GM19455 (cell line): Measurements from ENCODE around the gene SAP25.
"Not testable (repeated sequence)": the region's sequence is repeated elsewhere in the genome, so short reads cannot be mapped to it uniquely, and the experiment has no call there.

Experiments used
- ATAC-seq: cut with Tn5 transposase; IDR thresholded peaks from one replicate; pipeline ENCODE4 v1.9.1; 2021; ENCODE audit not compliant: unreplicated experiment

SAP25 gene

GRCh38 chr7:100562195-100563099 lies 11.3 kb downstream of the SAP25 start:
- no peak for ATAC-seq

- ATAC-seq: no peak
These were observed 12.1 kb downstream of the SAP25 start for GRCh38 chr7:100561491-100562194.

GRCh38 chr7:100559127-100559526 lies 14.6 kb downstream of the SAP25 start:
- ATAC-seq: no peak

GRCh38 chr7:100556541-100556940 lies 17.2 kb downstream of the SAP25 start:
- no peak for ATAC-seq

GRCh38 chr7:100555701-100556100 lies 18.0 kb downstream of the SAP25 start:
- ATAC-seq: no peak

- no peak for ATAC-seq
These were observed 20.7 kb downstream of the SAP25 start for GRCh38 chr7:100553032-100553431.

- no peak for ATAC-seq
These were observed 21.2 kb downstream of the SAP25 start for GRCh38 chr7:100552532-100552931.

- ATAC-seq: not testable (repeated sequence)
These were observed 25.3 kb downstream of the SAP25 start for GRCh38 chr7:100548446-100548845.

- no peak for ATAC-seq
These were observed 25.8 kb downstream of the SAP25 start for GRCh38 chr7:100547872-100548271.

GRCh38 chr7:100546926-100547800 lies 26.5 kb downstream of the SAP25 start:
- no peak for ATAC-seq

- peak; percentile 43 for ATAC-seq
These were observed 27.4 kb downstream of the SAP25 start for GRCh38 chr7:100546129-100546925.

GRCh38 chr7:100545360-100546128 lies 28.2 kb downstream of the SAP25 start:
- ATAC-seq: peak; percentile 46

GRCh38 chr7:100544967-100545359 lies 28.7 kb downstream of the SAP25 start:
- ATAC-seq: no peak

- no peak for ATAC-seq
These were observed 29.3 kb downstream of the SAP25 start for GRCh38 chr7:100544386-100544785.

GRCh38 chr7:100543586-100543985 lies 30.1 kb downstream of the SAP25 start:
- ATAC-seq: no peak

GRCh38 chr7:100541309-100541708 lies 32.4 kb downstream of the SAP25 start:
- ATAC-seq: not testable (repeated sequence)

- no peak for ATAC-seq
These were observed 33.5 kb downstream of the SAP25 start for GRCh38 chr7:100540073-100540723.

- ATAC-seq: no peak
These were observed 34.2 kb downstream of the SAP25 start for GRCh38 chr7:100539436-100540006.
